Adrenal gland (tissue), 12 donors: Measurements from ENCODE around the gene STIP1. TPM values are rescaled to one million over a fixed set of nuclear protein-coding genes. Genes with fewer than 3 reads are reported as not detected.
A peak's percentile ranks its signal among the peaks of the same experiment; 100 is the strongest.

ENCODE experiments used
- DNase-seq, 7 donors: peaks; one replicate each; pipeline ENCODE4 v3.0.0-alpha.2; 2019 to 2020
- H3K27ac ChIP-seq, 5 donors: fragments of 200-600 bp; sonication (generic) in 4 of 5; 1 replicate in 3 of 5; 2 replicates in 2 of 5; pipeline versions ENCODE4 v1.5.1 to v1.8.0; 2016 to 2020; ENCODE audit warnings: mild to moderate bottlenecking in 1 of 5
- H3K27me3 ChIP-seq: fragments of 200-600 bp; 2 replicates; pipeline ENCODE4 v1.8.0; 2021
- H3K36me3 ChIP-seq, 2 donors: fragments of 200-600 bp; replicated peaks in 1 of 2; 1 replicate in 1 of 2; 2 replicates in 1 of 2; pipeline versions ENCODE4 v1.5.1 to v1.8.0; 2018 to 2022
- H3K4me1 ChIP-seq, 2 donors: fragments of 200-600 bp; replicated peaks in 1 of 2; 1 replicate in 1 of 2; 2 replicates in 1 of 2; pipeline versions ENCODE4 v1.5.1 to v1.8.0; 2018 to 2021
- H3K4me3 ChIP-seq, 4 donors: fragments of 200-600 bp; sonication (generic) in 3 of 4; one replicate each; pipeline ENCODE4 v1.5.1; 2016 to 2018
- H3K9me3 ChIP-seq, 3 donors: fragments of 200-600 bp; sonication (generic) in 1 of 3; replicated peaks in 1 of 3; 1 replicate in 2 of 3; 2 replicates in 1 of 3; pipeline versions ENCODE4 v1.5.1 to v1.8.0; 2016 to 2021
- POLR2A ChIP-seq, 2 donors: fragments of 450-650 bp; IDR thresholded peaks; one replicate each; pipeline ENCODE4 v1.6.1; 2017; ENCODE audit warnings: antibody characterized with exemption in 2 of 2, mild to moderate bottlenecking in 2 of 2, moderate library complexity in 1 of 2
- WGBS, 4 donors: extraction: QIAGEN DNeasy Blood & Tissue Kit in 2 of 4; methylation state at CpG; one replicate each; pipeline versions ENCODE4 v1.1.5 to v1.1.7; 2013 to 2017; 5-methylcytosine and 5-hydroxymethylcytosine counted together
- intact Hi-C, 2 donors: fragments of 100-400 bp; cut with DNase I; formaldehyde crosslinking; loops; one replicate each; pipeline versions ENCODE4 v1.14.1 to v1.15.0; 2022 to 2023
- polyA plus RNA-seq, 3 donors: library from polyadenylated mRNA; stranded (reverse); fragments of 200-250 nt in 2 of 3; fragments of 350-450 nt in 1 of 3; fragmentation: Illumina TruSeq in 1 of 3; extraction: RNeasy Lipid Tissue Mini Kit (QIAGEN cat#74804) in 1 of 3; gene quantifications; one replicate each; pipeline ENCODE4 v1.2.3, GENCODE V29; 2013 to 2014
- total RNA-seq, 9 donors: library from RNA; depleted of rRNA in 4 of 9; stranded (reverse); fragments of >200 nt in 4 of 9; fragments of 120-200 nt in 1 of 9; fragmentation: NEBNext Ultra II Directional in 1 of 9; extraction: Animal tissue kit (Norgen Biotek cat#: 25700) in 1 of 9; gene quantifications; one replicate each; pipeline versions ENCODE4 v1.1.0 to v1.2.4, GENCODE V29; 2013 to 2023
- TF ChIP-seq, protein P1 (sequence below), 6 experiments: fragments of 450-650 bp in 4 of 6; fragments of 200-600 bp in 2 of 6; sonication (generic) in 1 of 6; IDR thresholded peaks; 1 replicate in 5 of 6; 2 replicates in 1 of 6; pipeline versions ENCODE4 v1.5.1 to v1.8.0; 2016 to 2021; ENCODE audit warnings: antibody characterized with exemption in 6 of 6, mild to moderate bottlenecking in 2 of 6, moderate library complexity in 1 of 6
- donor health status: healthy with polysubstance abuse.
- donor health status: Bipolar disorder and iron deficiency.
- donor health status: DM: yes; HTN: yes; CAD: no.
- donor health status: DM: no; HTN: no; CAD: no.
- donor health status: DM: no; HTN: no; CAD: no.
- donor health status: DM: yes; HTN: yes; CAD: no.

STIP1 gene
- total and polyA plus RNA-seq, 12 donors = 82.1 to 523 (median 183) TPM

DNA sequence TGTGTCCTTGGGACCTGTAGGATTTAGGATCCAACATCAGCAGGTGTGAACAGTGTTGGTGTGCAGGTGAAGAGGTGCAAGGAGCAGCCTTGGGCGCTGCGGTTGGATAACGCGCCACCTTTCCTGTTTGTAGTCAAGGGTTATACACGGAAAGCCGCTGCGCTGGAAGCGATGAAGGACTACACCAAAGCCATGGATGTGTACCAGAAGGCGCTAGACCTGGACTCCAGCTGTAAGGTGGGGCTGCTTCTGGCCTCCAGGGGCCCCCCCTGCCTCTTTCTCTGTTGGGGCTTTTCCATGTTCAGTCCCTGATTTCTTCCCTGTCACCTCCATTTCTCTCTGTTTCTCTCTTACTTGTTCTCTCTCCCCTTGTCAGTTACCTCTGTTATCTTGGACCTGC, 17.0 kb downstream of the STIP1 start:
- 91 to 97% (median 95%) methylated on average over 9 of the region's 9 CpGs for WGBS, 4 donors
- H3K36me3 ChIP-seq = peaks cover 0 to 60% of the 10 kb centered on the region in 2 donors
- H3K27me3 ChIP-seq = no peaks in the 10 kb centered on the region
- peaks cover 8 to 21% of the 10 kb centered on the region in 2 donors for H3K4me1 ChIP-seq
- H3K27ac ChIP-seq = no peak overlapping the region
- H3K4me3 ChIP-seq = no peak overlapping the region
- intact Hi-C loops = no loop called here
- no peaks in the 10 kb centered on the region for H3K9me3 ChIP-seq
- DNase-seq = peak in 1 of 7 donors; percentile 13
- TF ChIP-seq, protein P1, sequence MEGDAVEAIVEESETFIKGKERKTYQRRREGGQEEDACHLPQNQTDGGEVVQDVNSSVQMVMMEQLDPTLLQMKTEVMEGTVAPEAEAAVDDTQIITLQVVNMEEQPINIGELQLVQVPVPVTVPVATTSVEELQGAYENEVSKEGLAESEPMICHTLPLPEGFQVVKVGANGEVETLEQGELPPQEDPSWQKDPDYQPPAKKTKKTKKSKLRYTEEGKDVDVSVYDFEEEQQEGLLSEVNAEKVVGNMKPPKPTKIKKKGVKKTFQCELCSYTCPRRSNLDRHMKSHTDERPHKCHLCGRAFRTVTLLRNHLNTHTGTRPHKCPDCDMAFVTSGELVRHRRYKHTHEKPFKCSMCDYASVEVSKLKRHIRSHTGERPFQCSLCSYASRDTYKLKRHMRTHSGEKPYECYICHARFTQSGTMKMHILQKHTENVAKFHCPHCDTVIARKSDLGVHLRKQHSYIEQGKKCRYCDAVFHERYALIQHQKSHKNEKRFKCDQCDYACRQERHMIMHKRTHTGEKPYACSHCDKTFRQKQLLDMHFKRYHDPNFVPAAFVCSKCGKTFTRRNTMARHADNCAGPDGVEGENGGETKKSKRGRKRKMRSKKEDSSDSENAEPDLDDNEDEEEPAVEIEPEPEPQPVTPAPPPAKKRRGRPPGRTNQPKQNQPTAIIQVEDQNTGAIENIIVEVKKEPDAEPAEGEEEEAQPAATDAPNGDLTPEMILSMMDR (IDR thresholded peaks at IDR 0.05) = no peak
- no peak for TF ChIP-seq POLR2A (IDR thresholded peaks at IDR 0.05)

DNA sequence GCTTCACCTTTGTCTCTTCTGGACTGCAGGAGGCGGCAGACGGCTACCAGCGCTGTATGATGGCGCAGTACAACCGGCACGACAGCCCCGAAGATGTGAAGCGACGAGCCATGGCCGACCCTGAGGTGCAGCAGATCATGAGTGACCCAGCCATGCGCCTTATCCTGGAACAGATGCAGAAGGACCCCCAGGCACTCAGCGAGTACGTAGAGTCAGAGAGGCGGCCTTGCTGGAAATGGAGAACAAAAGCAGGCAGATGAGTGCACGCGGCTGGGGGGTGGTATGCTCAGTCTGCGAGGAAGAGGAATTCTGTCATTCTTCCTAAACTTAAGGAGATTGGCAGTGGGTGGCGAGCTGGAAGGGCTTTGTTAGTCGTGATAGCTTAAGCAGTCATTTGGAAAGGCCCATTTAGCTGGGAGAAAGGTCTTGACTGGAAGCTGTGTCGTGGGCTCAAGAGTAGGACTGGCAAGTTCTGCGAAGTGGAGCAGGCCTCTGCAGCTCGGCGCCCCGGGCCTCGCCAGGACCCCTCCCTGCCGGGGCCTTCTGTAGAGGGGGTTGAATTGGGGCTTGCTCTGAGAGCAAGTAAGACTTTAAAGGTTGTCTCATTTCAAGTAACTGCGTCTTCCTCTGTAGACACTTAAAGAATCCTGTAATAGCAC, 17.6 kb downstream of the STIP1 start:
- Histone ChIP-seq H3K27ac (no peak overlapping the region), H3K9me3 (no peaks in the 10 kb centered on the region), H3K36me3 (peaks cover 0 to 55% of the 10 kb centered on the region in 2 donors), H3K4me3 (no peak overlapping the region), H3K4me1 (peaks cover 8 to 22% of the 10 kb centered on the region in 2 donors), H3K27me3 (no peaks in the 10 kb centered on the region)
- intact Hi-C loops = loop anchor here in 1 of 2 donors (2.0 kb wide), 1 partner anchor 97 kb away; the partner anchor contains the start of gene CATSPERZ
- TF ChIP-seq, protein P1 (IDR thresholded peaks at IDR 0.05) = no peak
- TF ChIP-seq POLR2A (IDR thresholded peaks at IDR 0.05) = no peak
- DNase-seq = peak in 1 of 7 donors; percentile 15
- 78 to 88% (median 83%) methylated on average over 23 to 27 of the region's 27 CpGs for WGBS, 4 donors

DNA sequence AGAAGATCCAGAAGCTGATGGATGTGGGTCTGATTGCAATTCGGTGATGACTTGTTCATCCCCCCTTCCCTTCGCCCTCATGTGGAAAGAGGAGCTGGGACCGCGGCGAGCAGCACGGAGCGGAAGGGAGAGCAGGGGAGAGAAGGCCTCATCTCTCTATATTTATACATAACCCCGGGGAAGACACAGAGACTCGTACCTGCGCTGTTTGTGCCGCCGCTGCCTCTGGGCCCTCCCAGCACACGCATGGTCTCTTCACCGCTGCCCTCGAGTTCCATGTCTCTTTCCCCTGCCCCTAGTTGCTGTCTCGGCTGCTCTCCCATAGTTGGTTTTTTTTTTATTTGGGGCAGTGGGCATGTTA, 18.1 kb downstream of the STIP1 start:
- intact Hi-C loops = loop anchor here in 1 of 2 donors (2.0 kb wide), 1 partner anchor 97 kb away; the partner anchor contains the start of gene CATSPERZ
- Histone ChIP-seq H3K36me3 (peaks cover 0 to 50% of the 10 kb centered on the region in 2 donors), H3K27ac (peak overlapping the region in 2 of 5 donors; percentile 16 to 29), H3K4me1 (peaks cover 8 to 24% of the 10 kb centered on the region in 2 donors), H3K9me3 (no peaks in the 10 kb centered on the region), H3K4me3 (no peak overlapping the region), H3K27me3 (no peaks in the 10 kb centered on the region)
- TF ChIP-seq, protein P1 (IDR thresholded peaks at IDR 0.05) = no peak
- TF ChIP-seq POLR2A (IDR thresholded peaks at IDR 0.05) = no peak
- 70 to 75% (median 74%) methylated on average over 16 of the region's 16 CpGs for WGBS, 4 donors
- DNase-seq = no peak

DNA sequence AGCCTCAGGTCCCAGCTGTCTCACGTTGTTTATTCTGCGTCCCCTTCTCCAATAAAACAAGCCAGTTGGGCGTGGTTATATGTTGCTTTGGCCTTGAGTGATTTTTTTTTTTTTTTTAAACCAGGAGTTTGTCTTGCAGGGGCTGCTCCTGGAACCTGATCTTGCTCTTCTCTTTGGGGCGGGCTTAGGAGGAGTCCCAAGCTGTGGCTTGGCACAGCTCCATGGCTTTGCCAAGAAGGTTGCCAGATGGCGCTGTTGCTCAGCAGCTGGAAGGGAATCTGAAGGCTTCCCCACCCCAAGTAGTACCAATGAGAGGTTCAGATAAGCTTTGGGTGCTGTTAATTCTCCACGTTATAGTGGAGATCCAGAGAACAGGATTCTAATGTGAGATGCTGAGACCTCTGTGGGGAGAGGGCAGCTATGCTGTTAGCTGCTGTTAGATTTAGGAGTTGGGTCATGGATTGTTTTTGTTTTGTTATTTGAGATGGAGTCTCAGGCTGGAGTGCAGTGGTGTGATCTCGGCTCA, 18.6 kb downstream of the STIP1 start:
- H3K27me3 ChIP-seq = no peaks in the 10 kb centered on the region
- TF ChIP-seq POLR2A (IDR thresholded peaks at IDR 0.05) = no peak
- TF ChIP-seq, protein P1 (IDR thresholded peaks at IDR 0.05) = peak; percentile 38 to 83 (median 78)
- peaks cover 8 to 24% of the 10 kb centered on the region in 2 donors for H3K4me1 ChIP-seq
- no peaks in the 10 kb centered on the region for H3K9me3 ChIP-seq
- intact Hi-C loops = loop anchor here in 1 of 2 donors (2.0 kb wide), 1 partner anchor 96 kb away; the partner anchor contains the start of gene CATSPERZ
- no peak overlapping the region for H3K4me3 ChIP-seq
- WGBS, 4 donors = 16 to 27% (median 20%) methylated on average over 6 to 7 of the region's 7 CpGs
- H3K36me3 ChIP-seq = peaks cover 0 to 46% of the 10 kb centered on the region in 2 donors
- DNase-seq = peak; percentile 89 to 96 (median 93)
- peak overlapping the region in 3 of 5 donors; percentile 16 to 29 (median 21) for H3K27ac ChIP-seq
